Middle frontal gyrus (tissue), 1 donor: ENCODE measurements around the gene PTPRG.

Source experiments
- DNase-seq: peaks from one replicate; pipeline ENCODE4 v3.0.0-alpha.2; 2015; ENCODE audit warnings: low spot score; ENCODE audit errors: extremely low spot score

Gene PTPRG

DNA sequence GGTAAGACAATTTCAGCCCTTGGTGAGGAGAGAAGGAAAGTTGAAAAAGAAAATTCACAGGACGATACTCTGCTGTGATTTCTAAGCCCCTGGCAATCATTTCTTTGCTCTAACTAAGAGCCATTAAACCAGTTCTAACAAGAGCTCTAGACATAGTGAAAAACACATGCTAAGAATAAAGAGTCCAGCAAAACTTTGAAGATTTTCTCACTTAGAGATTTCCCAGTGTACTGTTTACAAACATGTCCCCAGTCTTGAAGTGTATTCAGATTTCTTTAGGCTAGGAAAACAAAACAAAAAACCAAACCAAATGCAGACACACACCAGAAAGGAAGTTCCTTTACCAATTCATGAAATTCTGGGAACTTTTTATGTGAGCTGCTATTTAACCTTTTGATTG is 325.8 kb downstream of the PTPRG start:
- no peak for DNase-seq

DNA sequence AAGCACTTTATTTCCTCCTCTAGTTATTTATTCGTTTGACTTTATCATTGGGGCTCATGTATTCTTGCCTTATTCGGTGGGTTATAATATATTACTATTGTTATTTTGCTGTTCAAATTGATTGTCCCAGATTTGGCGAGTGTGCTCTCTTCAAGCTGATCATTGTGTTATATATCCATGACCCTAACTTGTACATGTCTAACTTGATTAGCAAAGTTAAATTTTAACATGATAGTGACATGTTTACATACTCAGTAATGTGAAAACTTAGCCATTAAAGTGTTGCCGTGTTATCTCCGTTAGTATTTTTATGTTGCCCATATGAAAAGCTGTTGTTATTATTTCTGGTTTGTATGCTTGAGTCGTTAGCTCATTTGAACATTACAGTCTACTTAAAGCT is 327.9 kb downstream of the PTPRG start:
- DNase-seq: no peak

DNA sequence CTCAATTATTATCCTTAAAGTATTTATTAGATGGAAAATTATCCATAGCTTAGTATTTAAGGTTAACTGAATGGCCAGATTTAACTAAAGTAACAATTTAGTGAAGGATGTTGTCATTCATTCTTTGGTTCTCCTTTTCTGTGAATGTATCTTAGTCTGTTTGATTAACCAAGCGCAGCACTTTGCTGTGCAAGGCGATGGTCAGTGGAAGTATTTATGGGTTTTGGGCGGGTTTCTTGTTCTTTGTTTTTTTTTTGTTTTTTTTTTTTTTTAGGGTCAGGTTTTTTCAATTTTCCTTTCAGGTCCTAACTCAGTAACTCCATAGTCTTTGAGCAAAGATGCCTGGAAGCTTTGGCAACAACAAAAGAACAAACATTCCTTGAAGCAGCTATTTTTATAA is 328.8 kb downstream of the PTPRG start:
- no peak for DNase-seq

DNA sequence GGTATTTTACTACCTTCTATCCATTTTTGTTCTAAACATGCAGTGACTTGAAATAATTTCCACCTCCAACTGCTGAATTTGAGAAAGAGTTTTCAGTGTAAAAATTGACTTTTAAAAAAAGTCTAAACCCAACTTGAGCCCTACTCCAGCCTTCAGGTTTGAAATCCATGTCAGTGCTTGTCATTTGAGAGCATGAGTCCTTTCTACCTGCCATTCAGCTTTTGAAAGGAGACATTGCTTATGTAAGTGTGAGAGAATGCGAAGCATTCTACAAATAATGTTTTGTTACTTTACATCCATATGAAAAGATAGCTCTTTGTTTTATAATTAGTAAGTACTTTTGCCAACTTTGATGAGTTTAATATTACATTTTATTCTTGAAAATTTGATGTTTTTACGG is 329.2 kb downstream of the PTPRG start:
- DNase-seq: no peak

DNA sequence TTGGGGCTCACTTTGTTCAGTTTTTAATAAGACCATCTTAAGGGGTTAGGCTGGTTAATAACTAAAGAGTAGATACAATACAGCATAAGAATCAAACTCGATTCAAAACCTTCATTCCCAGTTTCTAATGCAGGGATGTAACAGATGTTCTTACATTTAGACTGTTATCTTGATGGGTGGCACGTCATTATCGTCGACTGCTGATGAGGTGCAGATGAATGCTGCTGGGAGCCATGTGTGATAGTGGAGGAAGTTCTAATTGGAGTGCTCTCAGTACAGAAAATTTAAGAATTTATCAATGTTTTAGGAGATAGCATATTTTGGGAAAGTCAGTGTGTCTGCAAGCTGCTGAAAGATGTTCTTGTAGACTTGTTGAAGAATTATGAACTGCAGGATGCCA is 331.5 kb downstream of the PTPRG start:
- no peak for DNase-seq

DNA sequence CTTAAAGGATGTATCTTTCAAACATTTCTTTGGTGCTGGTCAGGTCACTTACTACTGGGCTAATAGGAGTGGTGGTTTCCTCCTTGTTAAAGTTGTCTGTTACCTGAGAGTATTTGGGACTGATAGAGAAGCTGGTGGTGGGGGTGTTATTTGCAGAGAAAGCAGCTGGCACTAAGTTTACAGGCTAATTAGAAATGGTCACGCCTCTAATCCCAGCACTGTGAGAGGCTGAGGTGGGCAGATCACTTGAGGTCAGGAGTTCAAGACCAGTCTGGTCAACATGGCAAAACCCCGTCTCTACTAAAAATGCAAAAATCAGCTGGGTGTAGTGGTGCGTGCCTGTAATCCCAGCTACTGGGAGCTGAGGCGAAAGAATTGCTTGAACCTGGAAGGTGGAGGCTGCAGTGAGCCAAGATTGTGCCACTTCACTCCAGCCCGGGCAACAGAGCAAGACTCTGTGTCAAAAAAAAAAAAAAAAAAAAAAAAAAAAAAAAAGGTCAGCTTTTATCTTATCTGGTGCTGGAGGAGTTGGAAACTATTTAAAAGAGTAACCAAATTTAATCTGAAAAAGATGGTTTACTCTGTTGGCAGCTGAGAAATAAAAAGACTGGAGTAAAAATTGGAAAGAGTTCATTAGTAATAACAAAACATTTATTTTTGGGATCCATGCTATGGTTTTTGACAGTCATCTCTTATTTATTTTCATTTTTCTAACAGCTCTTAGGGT is 332.6 kb downstream of the PTPRG start:
- DNase-seq: no peak

DNA sequence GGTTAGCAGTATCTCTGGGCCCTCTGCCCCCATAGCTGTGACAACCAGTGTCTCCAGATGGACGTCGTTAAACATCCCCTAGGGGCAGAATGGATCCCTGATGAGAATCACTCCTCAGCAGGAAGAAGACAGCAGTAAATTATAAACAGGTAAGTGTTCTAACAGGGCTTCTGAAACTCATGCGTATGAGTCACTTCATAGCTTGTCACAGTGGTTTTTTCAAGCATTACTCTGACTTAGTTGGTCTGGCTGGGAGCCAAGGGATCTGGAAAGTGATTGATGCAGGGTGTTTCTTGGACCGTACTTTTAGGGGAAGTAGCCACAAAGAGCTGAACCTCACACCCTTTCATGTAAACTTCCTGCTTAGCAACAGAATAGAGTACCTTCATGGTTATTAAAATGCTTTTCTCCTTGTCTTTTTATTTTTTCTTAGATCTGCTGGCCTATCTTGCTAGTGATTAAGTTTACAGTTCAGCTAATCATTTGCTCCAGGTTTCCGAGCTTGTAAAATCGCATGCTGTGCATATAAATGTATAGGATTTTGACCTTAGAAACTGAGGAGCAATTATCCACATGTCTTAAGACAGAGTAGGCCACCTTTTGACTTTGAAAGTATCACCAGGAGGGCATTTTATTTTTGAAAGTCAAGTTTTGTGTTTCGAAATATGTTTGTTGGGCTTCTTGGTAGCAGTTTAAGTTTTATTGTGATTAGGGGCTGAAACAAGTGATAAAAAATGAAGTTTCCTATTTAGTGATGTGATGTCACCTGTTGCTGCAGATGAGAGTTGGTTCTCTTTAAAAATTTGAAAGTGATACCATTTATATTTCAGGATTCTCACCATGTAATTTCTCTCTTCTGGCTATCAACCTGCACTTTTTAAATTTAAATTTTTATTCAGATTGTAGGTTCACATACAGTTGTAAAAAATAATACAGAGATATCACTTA is 333.9 kb downstream of the PTPRG start:
- DNase-seq: no peak

DNA sequence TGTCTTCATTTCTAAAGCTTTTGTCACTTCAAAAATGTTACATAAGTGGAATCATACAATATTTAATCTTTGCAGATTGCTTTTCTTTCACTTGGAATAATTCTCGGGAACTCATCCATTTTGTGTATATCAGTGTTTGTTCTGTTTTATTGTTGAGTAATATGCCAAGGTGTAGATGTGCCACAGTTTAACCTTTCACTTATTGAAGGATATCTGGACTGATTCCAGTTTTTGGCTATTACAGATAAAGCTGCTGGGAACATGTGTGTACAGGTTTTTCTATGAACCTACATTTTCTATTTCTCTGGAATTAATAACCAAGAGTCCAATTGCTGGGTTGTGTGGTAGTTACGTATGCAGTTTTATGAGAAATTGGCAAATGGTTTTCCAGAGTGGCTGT is 334.9 kb downstream of the PTPRG start:
- DNase-seq: no peak

DNA sequence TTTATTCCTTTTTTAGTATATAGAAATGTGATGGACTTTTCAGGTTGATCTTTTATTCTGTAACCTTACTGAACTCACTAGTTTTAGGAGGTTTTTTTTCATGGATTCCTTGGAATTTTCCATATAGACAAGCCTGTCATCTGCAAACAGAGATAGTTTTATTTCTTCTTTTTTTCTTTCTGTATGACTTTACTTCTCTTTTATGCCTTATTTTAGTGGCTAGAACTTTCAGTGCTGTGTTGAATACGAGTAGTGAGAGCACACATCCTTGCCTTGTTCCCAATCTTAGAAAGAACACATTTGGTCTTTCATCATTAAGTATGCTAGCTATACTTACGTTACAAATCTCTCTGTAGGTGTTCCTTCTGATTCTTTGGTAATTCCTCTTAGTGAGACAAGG is 336.5 kb downstream of the PTPRG start:
- DNase-seq: no peak

DNA sequence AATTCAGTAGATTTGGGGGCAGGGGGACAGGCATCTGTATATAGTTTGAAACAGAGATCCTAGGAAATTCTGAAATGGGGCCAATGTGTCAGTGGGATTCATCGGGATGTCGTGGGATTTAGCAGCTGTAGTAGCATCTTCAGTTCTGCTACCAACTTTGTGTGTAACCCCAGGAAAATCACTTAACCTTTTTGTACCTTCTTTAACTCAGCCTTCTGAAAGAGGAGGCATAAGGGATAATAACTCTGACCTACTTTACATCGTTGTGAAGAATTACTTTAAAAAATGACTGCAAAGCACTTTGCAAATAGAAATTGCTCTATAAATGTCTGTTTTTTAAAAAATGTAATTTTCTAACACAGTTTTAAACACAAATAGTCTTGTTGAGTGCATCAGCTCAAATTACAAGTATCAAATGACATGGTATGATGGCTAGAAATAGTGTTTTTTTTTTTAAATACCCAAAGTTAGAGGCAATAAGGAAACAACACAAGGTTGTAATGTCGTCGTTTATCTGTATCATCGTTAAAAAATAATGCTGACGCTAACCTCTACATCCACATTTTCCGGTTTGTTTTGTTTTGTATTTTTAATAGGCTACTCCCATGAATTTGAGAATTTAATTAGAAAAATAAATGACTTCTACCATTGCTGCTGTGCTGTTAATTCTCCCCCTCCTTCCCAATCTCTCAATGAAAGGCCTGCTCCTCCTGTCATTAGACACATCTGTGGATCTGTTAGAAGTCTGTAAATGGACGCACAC is 338.5 kb downstream of the PTPRG start:
- DNase-seq: no peak

DNA sequence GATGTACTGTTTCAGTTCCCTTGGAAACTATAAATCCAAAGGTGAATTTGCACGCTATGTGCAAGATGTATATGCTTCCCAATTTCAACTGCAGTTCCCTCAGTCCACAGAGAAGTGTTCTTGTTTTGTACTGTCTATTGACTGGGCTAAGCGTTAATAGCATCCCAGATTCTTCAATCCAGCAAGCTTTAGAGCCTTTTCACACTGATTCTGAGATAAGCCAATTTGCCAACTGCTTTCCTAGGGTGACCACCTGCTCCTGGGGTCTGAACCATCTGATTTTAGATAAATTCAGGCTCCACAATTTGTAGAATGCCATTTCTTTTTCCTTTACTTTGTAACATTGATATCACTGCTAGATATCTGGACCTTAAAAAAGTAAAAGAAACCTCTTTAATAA is 340.1 kb downstream of the PTPRG start:
- DNase-seq: no peak

DNA sequence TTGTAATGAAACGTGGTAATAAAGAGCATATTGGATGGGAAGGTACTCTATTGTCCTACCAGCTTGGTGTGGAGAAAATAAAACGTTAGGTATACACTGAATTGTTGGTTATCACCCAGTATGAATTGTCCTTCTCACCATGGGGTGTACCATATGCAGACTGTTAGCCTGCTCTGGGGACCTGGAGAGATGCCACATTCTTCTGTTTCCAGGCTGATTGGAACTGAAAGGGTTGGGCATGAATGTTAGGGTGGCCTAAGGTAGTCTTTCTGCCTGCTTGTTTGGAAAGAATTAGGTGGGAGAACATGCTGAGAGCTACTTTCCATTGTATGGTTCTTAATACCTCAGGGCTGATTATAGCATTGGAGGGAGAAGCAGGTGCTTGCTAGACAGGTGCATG is 340.6 kb downstream of the PTPRG start:
- DNase-seq: no peak

DNA sequence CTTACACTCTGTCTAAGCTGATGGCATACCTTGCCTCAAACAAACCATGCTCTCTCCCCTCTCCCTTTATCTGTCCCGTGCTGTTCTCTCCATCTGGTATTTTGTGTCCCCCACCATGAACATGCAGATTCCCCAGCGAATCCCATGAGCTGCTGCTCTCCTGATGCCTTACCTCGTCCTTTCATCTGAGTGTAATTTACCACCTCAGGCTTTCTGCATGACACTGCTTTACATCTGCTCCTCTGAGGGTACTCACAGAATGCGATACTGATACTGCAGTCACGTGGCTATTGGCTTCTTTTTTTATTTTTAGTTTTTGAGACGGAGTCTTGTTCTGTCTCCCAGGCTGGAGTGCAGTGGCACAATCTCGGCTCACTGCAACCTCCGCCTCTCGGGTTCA is 341.7 kb downstream of the PTPRG start:
- DNase-seq: no peak

DNA sequence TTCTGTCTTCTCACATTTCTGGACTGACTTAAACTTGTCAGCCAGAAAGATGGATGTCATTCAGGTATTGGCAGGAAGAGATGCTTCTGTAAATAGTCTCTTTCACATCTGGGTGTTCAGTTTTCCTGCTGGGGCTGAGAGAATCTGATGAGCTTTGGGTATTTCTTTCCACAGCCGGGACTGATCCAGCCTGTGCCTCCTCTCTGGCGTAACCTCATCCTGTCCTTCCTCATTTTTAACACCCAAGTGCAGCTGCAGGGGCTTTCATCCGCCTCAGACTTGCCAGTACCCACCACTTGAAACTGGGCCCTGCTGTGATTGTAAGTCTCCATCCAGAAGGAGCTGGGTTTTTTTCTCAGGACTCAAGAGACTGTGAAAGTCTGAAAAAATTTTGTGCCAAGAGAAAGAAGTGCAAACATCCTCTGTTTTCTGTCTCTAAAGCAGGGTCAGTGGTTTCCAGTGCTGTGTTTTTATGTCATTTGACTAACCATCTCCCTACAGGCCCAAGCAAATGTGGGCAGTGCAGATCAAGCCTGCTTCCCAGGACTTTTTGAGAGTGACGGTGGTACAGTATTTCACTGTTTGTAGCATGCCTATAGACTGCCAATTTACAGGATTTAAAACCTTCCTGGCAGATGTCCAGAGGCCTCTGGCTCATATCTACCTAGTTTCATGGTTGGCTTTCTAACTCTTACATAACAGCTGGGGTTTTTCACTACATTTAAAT is 342.7 kb downstream of the PTPRG start:
- peak; percentile 31 for DNase-seq

DNA sequence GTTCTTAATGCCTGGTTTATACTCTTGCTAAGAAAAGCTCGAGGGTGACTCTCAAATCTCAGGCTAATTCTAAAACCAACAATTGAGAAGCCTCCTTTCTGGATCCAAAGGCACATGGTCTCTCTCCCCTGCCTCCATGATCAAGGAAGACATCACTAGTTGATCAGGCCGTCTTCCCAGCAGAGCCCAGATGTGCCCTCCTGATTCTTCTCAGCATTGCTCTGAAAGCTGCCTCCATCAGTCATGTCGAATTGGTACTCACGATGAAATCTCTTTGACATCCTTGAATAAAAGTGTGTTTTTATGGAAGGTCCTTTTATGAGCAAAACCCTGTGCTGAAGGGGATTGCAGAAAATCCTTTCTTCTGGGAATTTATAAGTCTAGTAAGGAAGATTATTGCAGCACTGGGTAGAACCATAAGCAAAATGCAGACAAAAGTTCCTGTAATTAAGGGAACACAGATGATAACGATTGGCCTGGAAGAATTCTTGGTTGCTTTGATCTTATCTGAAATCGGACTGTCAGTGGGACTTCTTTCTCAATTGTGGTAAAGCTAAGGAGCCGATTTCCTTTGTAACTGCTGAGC is 345.9 kb downstream of the PTPRG start:
- no peak for DNase-seq

DNA sequence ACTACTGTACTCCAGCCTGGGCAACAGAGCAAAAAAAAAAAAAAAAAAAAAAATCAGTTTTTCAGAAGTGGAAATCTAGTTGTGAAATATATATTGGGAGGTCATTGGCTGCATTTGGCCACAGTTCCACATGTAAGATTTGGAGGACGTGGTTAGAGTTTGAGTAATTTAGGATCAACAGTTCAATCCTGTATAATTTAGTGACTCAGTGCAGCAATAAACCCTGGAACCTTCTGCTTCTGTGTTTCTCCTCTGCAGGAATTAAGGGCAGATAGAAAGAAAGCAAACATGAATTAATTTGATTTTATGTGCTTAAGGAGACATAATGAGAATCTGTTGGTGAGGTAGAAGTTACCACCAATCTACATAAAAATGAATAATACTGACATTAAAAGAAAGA is 347.0 kb downstream of the PTPRG start:
- no peak for DNase-seq

DNA sequence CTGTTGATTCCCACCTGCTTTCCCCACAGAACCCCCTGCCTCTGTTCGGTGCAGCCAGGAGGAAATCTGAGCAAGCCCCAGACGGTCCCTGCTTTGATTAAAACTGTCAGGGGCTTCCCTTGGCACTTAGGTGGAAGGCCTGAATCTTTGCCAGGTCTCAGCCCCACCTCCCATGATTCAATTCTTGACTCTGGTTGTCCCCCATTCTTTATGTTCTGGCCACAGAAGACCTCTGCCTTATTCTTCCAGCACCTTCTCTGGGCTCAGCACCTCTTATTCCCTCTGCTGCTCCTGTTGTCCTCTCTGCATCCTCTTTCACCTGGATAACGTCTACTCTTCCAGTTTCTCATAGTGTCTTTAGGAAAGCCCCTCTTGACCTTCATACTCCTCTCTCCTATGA is 349.4 kb downstream of the PTPRG start:
- no peak for DNase-seq

DNA sequence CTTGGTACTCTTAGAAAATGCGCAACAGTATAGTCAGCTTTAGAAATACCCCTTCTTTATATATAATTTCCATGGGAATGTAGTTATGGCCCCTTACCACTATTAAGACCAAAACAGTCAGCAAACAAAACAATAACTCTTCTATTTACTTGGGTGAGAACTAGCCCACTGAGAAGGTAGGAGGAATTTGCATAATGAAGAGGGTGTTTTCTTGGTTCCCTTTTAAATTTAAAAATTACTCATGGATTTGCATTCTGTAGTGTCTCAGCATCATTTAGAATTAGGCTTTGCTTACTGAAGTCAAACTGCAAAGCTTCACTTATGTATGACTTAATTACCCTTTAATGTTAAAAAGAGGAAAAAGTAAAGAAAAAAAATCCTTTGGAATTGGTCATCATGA is 350.8 kb downstream of the PTPRG start:
- no peak for DNase-seq

DNA sequence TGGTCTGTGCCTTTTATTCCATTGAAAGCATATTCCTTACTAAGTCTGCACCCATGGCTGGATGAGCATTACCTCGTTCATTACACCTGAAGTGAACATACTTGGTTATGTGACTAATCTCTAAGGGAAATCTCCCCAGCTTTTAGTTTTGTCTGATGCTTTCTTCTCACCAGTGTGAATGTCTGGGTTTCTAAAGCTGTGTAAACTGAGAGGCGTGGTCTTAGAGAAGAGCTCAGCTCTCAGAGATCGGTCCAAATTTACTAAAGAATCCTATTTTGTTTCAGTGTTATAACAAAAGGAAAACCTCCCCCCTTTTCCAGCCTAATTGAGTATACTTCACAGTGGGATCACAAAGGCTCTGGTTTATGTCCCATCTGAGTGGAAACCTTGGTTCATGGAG is 352.3 kb downstream of the PTPRG start:
- DNase-seq: no peak

DNA sequence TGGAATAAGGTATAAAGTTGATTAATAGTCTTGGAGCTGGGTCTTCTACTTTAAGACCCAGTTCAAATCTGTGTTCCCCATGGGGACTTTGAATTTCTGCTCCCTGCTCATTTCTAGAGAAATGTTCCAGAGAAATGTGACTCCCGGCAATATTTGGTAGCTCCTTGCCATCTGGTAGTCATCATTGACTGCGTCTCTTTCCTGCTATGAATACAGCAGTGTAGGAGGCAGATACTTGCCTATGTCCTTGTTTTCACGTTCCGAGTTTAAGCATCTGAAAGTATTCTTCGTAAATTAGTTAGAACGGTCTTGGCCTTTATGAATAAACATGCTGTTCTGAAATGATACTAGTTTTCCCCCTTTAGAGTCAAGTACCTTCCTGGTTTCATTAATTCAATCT is 352.9 kb downstream of the PTPRG start:
- no peak for DNase-seq

DNA sequence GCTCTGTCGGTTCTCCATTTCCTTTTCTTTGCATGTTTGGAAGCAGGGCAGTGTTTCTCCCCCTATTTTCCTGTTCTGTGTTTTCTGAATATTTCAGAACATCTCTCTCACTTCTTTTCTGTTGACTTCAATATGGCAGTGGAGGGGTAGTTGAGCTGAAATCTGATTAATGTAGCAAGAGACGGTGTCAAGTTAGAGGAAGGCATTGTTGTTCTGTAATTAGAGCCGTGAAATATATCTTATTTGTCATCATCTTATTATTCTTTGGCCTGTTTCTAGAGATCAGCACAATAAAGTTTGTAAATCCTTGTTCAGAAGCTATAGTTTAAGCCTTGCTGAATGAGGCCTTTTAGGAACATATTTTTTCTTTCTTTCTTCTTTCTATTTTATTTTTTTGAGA is 353.9 kb downstream of the PTPRG start:
- no peak for DNase-seq
